ENCODE results near the gene ATAD2B.
A peak's percentile ranks its signal among the peaks of the same experiment; 100 is the strongest.

ATAD2B gene

DNA sequence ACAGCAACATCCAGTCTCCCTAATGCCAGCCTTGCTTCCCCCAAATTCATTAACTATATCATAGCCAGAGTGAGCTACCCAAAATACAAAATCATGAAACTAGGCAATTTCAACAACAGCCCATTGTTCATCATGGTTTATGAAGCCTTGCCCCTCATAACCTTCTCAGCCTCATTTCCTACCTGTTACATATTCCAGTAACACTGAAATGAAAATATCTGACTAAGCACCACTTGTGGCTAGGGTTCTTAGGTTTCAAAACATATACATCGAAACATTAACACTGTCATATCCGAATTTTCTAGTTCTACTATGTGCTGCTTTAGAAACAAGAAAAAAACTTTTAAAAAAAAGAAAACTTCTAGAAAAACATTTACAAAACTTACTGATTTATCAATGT is 59.5 kb downstream of the ATAD2B start:
- ATAC-seq = peak; percentile 99

DNA sequence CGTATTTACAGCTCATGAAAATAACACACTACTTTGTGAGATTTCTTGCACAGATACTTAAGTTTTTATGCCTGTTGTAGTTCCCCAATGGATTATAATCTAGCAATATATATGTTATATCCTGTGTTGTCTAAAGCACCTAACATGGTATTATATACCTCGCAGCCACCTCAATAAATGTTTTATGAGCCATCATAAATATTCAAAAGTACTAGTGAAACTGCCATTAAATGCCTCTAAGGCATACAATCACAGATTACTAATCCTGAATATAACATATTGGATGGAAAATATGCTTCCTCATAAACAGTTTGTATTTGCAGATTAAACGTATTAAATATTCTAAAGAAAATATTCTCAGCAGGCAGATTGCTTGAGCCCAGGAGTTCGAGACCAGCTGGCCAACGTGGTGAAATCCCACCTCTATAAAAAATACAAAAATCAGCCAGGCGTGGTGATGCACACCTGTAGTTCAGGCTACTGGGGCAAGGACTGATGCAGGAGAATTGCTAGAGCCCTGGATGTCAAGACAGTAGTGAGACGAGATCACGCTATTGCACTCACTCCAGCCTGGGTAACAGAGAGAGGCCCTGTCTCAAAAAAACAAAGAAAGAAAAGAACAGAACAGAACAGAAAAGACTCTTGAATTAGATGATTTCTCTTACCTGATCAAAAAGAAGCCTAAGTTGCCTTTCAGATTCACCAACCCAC is 64.1 kb downstream of the ATAD2B start:
- ATAC-seq = no peak
- H3K9me3 Mint-ChIP-seq = no peaks in the 10 kb centered on the region

More for the DNA sequence above, 59.5 kb downstream of the ATAD2B start:
- DNase-seq (ENCODE audit: low spot score in 2 of 2) = no peak
- Mint-ChIP-seq H3K9me3 (no peaks in the 10 kb centered on the region), H3K36me3 (peaks cover 75% of the 10 kb centered on the region), H3K4me3 (no peak overlapping the region), H3K4me1 (peaks cover 10% of the 10 kb centered on the region), H3K27ac (peak overlapping the region; percentile 63)

DNA sequence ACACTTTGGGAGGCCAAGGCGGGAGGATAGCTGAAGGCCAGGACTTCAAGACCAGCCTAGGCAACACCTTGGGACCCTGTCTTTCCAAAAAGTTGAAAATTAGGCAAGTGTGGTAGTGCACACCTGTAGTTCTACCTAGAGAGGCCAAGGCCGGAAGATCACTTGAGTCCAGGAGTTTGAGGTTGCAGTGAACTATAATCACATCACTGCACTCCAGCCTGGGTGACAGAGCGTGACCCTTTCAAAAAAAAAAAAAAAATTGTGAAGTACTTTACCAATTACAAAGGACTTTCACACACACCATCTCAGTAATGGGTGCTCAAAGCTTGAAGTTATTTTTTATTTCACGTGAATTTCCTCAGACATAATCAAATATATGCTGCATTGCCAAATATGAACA is 65.0 kb downstream of the ATAD2B start:
- Mint-ChIP-seq H3K4me3 (no peak overlapping the region), H3K36me3 (peaks cover 84% of the 10 kb centered on the region), H3K4me1 (peaks cover 3% of the 10 kb centered on the region), H3K9me3 (no peaks in the 10 kb centered on the region), H3K27ac (no peak overlapping the region)
- DNase-seq (ENCODE audit: low spot score in 2 of 2) (no peak), ATAC-seq (no peak)

More for the DNA sequence above, 64.1 kb downstream of the ATAD2B start:
- Mint-ChIP-seq H3K4me1 (peaks cover 10% of the 10 kb centered on the region), H3K27ac (no peak overlapping the region), H3K36me3 (peaks cover 84% of the 10 kb centered on the region), H3K4me3 (no peak overlapping the region)
- no peak for DNase-seq (ENCODE audit: low spot score in 2 of 2)

DNA sequence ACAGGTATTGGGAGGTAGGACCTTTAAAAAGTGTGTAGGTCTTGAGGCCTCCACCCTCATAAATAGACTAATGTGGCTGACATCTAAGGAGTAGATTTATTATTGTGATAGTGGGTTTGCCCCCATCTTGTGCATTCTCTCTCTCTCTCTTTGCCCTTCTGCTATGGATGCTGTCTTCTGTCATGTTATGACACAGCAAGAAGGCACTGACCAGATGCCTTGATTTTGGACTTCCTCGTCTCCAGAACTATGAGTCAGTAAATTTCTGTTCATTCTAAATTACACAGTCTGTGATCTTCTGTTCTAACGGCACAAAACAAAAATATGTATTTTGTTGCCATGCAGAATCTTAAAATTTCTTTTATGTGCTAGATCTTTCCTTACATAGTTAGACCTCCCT is 66.9 kb downstream of the ATAD2B start:
- DNase-seq (ENCODE audit: low spot score in 2 of 2) (no peak), ATAC-seq (no peak)
- H3K4me1 Mint-ChIP-seq = no peaks in the 10 kb centered on the region
- H3K36me3 Mint-ChIP-seq = peaks cover 85% of the 10 kb centered on the region
- no peak overlapping the region for H3K4me3 Mint-ChIP-seq
- peak overlapping the region; percentile 15 for H3K27ac Mint-ChIP-seq
- no peaks in the 10 kb centered on the region for H3K9me3 Mint-ChIP-seq

DNA sequence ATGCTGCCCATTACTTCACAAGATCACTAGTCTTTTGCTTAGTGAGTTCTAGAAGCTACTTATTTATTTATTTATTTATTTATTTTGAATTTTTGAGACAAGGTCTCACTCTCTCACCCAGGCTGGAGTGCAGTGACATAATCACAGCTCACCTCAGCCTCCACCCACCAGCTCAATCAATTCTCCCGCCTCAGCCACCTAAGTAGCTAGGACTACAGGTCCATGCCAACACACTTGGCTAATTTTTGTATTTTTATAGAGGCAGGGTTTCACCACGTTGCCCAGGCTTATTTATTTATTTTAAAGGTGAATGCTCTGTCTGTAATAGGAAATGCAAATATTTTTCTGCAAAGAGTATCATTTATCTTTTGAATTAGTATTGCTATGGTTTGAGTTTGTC is 67.7 kb downstream of the ATAD2B start:
- H3K4me3 Mint-ChIP-seq = no peak overlapping the region
- H3K27ac Mint-ChIP-seq = no peak overlapping the region
- DNase-seq (ENCODE audit: low spot score in 2 of 2) (no peak), ATAC-seq (no peak)
- H3K36me3 Mint-ChIP-seq = peaks cover 89% of the 10 kb centered on the region
- no peaks in the 10 kb centered on the region for H3K4me1 Mint-ChIP-seq
- H3K9me3 Mint-ChIP-seq = no peaks in the 10 kb centered on the region

- ATAC-seq = peak; percentile 56
- no peak for DNase-seq (ENCODE audit: low spot score in 2 of 2)
- no peak overlapping the region for H3K4me3 Mint-ChIP-seq
- no peaks in the 10 kb centered on the region for H3K9me3 Mint-ChIP-seq
- H3K27ac Mint-ChIP-seq = peak overlapping the region; percentile 54
- peaks cover 14% of the 10 kb centered on the region for H3K4me1 Mint-ChIP-seq
- H3K36me3 Mint-ChIP-seq = peaks cover 51% of the 10 kb centered on the region
Observed at GRCh38 chr2:23850564-23851256, 76.2 kb downstream of the ATAD2B start.

GRCh38 chr2:23844905-23845304 is 82.0 kb downstream of the ATAD2B start:
- no peak for ATAC-seq
- Mint-ChIP-seq H3K4me3 (no peak overlapping the region), H3K36me3 (peaks cover 9% of the 10 kb centered on the region), H3K27ac (no peak overlapping the region), H3K9me3 (no peaks in the 10 kb centered on the region), H3K4me1 (peaks cover 7% of the 10 kb centered on the region)
- no peak for DNase-seq (ENCODE audit: low spot score in 2 of 2)

DNA sequence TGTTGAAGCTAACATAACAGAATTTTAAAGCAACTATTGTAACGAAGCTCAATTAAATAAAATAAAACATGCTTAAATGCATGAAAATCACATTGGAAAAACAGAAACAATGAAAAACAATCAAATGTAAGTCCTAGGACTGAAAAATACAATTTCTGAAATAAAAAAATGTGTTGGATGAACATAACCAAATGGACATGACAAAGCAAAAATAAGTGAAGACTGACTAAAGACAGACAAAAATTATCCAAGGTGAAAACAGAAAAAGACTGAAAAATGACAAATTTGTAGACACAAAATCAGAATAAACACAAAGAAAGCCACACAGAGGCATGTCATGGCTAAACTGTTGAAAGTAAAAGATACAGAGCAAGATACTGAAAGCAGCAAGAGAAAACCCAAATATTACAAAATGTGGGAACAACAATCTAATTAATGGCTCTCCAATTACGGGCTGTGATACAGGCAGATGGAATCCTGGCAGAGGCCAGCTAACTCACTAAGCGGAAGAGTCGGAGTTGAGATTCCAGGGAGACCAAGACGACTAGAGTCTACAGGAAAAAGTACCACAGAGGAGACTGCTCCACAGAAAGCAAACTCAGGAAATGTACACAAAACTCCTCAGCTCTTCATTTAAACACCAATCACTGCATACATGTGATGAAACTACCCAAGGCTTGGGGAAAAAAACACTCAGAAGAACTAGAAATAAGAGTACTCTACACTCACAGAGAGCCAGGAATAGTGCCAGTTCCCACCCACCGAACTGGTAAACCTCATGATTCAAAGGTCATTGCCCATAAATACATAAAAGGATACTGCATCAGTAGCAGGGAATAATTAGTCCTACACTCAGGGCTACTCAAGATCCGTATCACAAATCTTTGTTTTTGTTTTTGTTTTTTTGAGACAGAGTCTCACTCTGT is 83.6 kb downstream of the ATAD2B start:
- no peak for DNase-seq (ENCODE audit: low spot score in 2 of 2)
- Mint-ChIP-seq H3K27ac (peak overlapping the region; percentile 41), H3K4me3 (no peak overlapping the region), H3K9me3 (no peaks in the 10 kb centered on the region), H3K4me1 (peaks cover 7% of the 10 kb centered on the region), H3K36me3 (peaks cover 6% of the 10 kb centered on the region)
- ATAC-seq = no peak

DNA sequence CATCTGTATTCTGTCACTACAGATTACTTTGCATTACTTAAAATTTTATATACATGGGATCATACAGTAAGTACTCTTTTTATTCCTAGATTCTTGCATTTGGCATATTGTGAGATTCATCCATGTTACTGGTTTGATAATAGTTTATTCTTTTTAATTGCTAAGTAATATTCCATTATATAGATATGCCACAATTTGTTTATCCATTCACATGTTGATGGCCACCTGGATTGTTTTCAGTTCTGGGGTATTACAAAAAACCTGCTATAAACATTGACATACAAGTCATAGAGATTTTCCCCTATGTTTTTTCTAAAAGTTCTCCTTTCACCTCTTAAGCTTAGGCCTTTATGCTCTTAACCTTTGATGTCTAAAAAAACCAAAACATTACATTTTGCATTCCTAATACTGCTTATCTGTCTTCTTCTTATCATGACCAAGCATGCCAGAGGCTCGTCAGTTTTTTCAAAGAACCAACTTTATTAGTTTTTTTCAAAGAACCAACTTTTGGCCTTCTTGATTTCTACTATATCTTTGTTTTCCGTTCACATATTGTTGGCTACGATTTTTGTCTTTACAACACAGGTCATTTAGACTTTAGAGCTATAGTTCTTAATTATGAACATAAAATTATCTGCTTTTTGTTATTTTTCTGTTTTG is 86.9 kb downstream of the ATAD2B start:
- ATAC-seq (no peak), DNase-seq (ENCODE audit: low spot score in 2 of 2) (no peak)
- Mint-ChIP-seq H3K36me3 (peaks cover 6% of the 10 kb centered on the region), H3K4me1 (peaks cover 7% of the 10 kb centered on the region), H3K9me3 (no peaks in the 10 kb centered on the region), H3K27ac (no peak overlapping the region), H3K4me3 (no peak overlapping the region)

DNA sequence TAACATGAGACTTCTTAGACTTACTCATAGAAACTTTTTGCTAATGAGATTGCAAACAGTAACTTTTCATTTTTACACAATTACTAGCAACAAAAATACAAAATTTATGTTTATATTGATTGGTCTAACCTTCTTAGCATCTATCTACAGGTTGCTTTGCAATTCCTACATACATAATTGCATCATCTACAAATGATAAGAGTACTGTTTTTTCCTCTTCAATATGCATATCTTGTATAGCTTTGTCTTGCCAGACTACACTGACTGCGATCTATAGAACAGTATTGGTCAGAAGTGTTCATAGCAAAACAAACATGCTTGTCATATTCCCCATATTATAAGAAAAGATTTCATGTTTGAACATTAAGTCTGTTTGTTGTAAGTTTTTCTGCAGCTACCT is 87.9 kb downstream of the ATAD2B start:
- Mint-ChIP-seq H3K4me1 (peaks cover 7% of the 10 kb centered on the region), H3K27ac (no peak overlapping the region), H3K9me3 (no peaks in the 10 kb centered on the region), H3K4me3 (no peak overlapping the region), H3K36me3 (peaks cover 9% of the 10 kb centered on the region)
- DNase-seq (ENCODE audit: low spot score in 2 of 2) (no peak), ATAC-seq (no peak)

GRCh38 chr2:23838581-23838980 is 88.3 kb downstream of the ATAD2B start:
- Mint-ChIP-seq H3K36me3 (peaks cover 9% of the 10 kb centered on the region), H3K27ac (no peak overlapping the region), H3K4me3 (no peak overlapping the region), H3K4me1 (peaks cover 7% of the 10 kb centered on the region), H3K9me3 (no peaks in the 10 kb centered on the region)
- ATAC-seq = no peak
- no peak for DNase-seq (ENCODE audit: low spot score in 2 of 2)

- no peak for ATAC-seq
- Mint-ChIP-seq H3K27ac (no peak overlapping the region), H3K36me3 (peaks cover 9% of the 10 kb centered on the region), H3K4me1 (peaks cover under 1% of the 10 kb centered on the region), H3K9me3 (no peaks in the 10 kb centered on the region), H3K4me3 (no peak overlapping the region)
- no peak for DNase-seq (ENCODE audit: low spot score in 2 of 2)
Observed at GRCh38 chr2:23837871-23838270, 89.1 kb downstream of the ATAD2B start.

DNA sequence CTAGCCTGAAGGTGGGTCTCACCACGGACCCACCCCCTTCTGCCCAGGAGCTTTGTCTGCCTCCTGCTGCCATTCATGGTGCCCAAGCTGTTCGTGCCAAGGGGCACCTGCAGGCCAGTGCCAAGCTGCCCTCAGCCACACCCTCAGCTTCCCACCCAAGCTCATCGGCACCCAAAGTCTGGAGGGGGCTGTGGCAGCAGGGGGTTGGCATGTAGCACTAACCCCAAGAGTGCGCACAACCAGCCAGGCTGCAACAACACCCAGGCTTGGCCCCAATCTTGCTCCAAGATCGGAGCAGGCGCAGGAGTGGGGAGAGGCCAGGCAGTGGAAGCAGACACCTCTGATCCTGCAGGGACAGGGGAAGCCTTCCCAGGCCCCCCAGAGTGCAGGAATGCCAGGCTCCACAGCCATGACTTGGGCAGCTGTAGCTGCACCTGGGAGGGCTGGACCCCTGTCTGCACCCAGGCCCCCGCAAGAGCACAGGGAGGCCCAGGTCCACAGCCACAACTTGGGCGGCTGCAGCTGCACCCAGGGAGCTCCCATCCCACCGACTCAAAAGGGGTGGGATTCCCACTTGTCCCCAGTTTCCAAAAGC is 89.9 kb downstream of the ATAD2B start:
- H3K27ac Mint-ChIP-seq = no peak overlapping the region
- no peaks in the 10 kb centered on the region for H3K4me1 Mint-ChIP-seq
- H3K9me3 Mint-ChIP-seq = no peaks in the 10 kb centered on the region
- peaks cover 13% of the 10 kb centered on the region for H3K36me3 Mint-ChIP-seq
- no peak overlapping the region for H3K4me3 Mint-ChIP-seq
- DNase-seq (ENCODE audit: low spot score in 2 of 2) = no peak
- peak; percentile 11 for ATAC-seq

- no peak overlapping the region for H3K4me3 Mint-ChIP-seq
- no peak overlapping the region for H3K27ac Mint-ChIP-seq
- peaks cover 13% of the 10 kb centered on the region for H3K36me3 Mint-ChIP-seq
- H3K4me1 Mint-ChIP-seq = peaks cover 5% of the 10 kb centered on the region
- no peak for DNase-seq (ENCODE audit: low spot score in 2 of 2)
- peak; percentile 16 for ATAC-seq
- no peaks in the 10 kb centered on the region for H3K9me3 Mint-ChIP-seq
Observed at GRCh38 chr2:23836505-23836904, 90.4 kb downstream of the ATAD2B start.

DNA sequence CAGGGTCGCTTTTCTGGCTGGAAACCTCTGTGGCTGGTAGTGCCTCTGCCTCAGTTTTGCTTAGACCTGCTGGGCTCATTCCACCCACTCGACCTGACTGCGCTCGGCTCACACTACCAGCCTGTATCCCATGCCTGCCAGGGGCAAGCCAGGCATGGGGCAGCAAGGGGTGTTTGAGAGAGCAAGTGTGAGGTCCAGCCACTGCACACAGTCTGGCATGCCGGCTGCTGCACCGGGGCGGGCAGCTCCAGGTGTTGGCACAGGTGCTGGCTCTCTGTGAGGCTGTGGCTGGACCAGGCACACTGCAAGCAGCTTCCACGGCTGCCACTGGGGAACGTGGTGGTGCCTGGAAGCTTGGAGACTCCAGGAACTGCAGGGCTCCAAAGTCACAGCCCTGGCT is 90.9 kb downstream of the ATAD2B start:
- Mint-ChIP-seq H3K4me3 (no peak overlapping the region), H3K27ac (no peak overlapping the region), H3K36me3 (peaks cover 13% of the 10 kb centered on the region), H3K9me3 (no peaks in the 10 kb centered on the region), H3K4me1 (peaks cover 5% of the 10 kb centered on the region)
- DNase-seq (ENCODE audit: low spot score in 2 of 2) (no peak), ATAC-seq (no peak)

Data from stimulated activated effector memory CD8-positive, alpha-beta T cell treated with anti-CD3 and anti-CD28 coated beads, Interleukin-12 subunit alpha, Interleukin-12 subunit beta, amount 100 ng/mL, for 72 hours (primary cell).